Breast epithelium (tissue), 4 donors: Measurements from ENCODE around the gene AMPD1. TPM values are rescaled to one million over a fixed set of nuclear protein-coding genes. Genes with fewer than 3 reads are reported as not detected.

ENCODE experiments used
- DNase-seq, 2 donors: peaks; one replicate each; pipeline ENCODE4 v3.0.0-alpha.2; 2019; ENCODE audit warnings: low spot score in 2 of 2
- H3K27ac ChIP-seq, 2 donors: fragments of 200-600 bp; sonication (generic) in 1 of 2; one replicate each; pipeline ENCODE4 v1.5.1; 2016 to 2019; ENCODE audit warnings: mild to moderate bottlenecking in 1 of 2
- H3K27me3 ChIP-seq, 2 donors: fragments of 200-600 bp; sonication (generic) in 1 of 2; one replicate each; pipeline versions ENCODE4 v1.5.1 to v1.6.0; 2017 to 2019; ENCODE audit warnings: control low read depth in 1 of 2, mild to moderate bottlenecking in 1 of 2
- H3K36me3 ChIP-seq: fragments of 200-600 bp; one replicate; pipeline ENCODE4 v1.5.1; 2019
- H3K4me1 ChIP-seq, 2 donors: fragments of 200-600 bp; sonication (generic); one replicate each; pipeline ENCODE4 v1.5.1; 2016 to 2019; ENCODE audit warnings: control low read depth in 1 of 2
- H3K4me3 ChIP-seq, 3 donors: fragments of 200-600 bp; sonication (generic); 1 replicate in 2 of 3; 2 replicates in 1 of 3; pipeline ENCODE4 v1.5.1; 2016 to 2019; ENCODE audit warnings: mild to moderate bottlenecking in 3 of 3, moderate library complexity in 2 of 3
- H3K9me3 ChIP-seq, 2 donors: fragments of 200-600 bp; sonication (generic) in 1 of 2; one replicate each; pipeline ENCODE4 v1.5.1; 2016 to 2019; ENCODE audit warnings: control low read depth in 1 of 2
- CTCF ChIP-seq, 3 donors: fragments of 450-650 bp; IDR thresholded peaks; one replicate each; pipeline ENCODE4 v1.5.1; 2016 to 2017; ENCODE audit warnings: antibody characterized with exemption in 3 of 3, mild to moderate bottlenecking in 3 of 3, moderate library complexity in 3 of 3
- POLR2A ChIP-seq: fragments of 450-650 bp; IDR thresholded peaks from one replicate; pipeline ENCODE4 v1.6.1; 2016; ENCODE audit warnings: antibody characterized with exemption, mild to moderate bottlenecking, moderate library complexity
- POLR2AphosphoS5 ChIP-seq, 3 donors: sonication (generic); formaldehyde crosslinking; IDR thresholded peaks; one replicate each; pipeline ENCODE4 v1.6.1; 2017; ENCODE audit warnings: antibody characterized with exemption in 3 of 3
- intact Hi-C: fragments of 100-400 bp; cut with DNase I; formaldehyde crosslinking; loops from one replicate; pipeline ENCODE4 v1.15.1; 2023; ENCODE audit warnings: low total_unique reads
- total RNA-seq, 3 donors: library from RNA; depleted of rRNA; stranded (reverse); fragments of >200 nt; gene quantifications; one replicate each; pipeline ENCODE4 v1.1.0, GENCODE V29; 2016

AMPD1 gene
- total RNA-seq, 3 donors from 2014 or later, result 2.3 to 2.9 TPM; not detected in 1

GRCh38 chr1:114701931-114702330, 6.6 kb upstream of the AMPD1 start:
- intact Hi-C loops, result no loop called here
- Histone ChIP-seq H3K27me3 (no peaks in the 10 kb centered on the region), H3K27ac (no peak overlapping the region), H3K4me3 (no peak overlapping the region), H3K36me3 (no peaks in the 10 kb centered on the region), H3K9me3 (no peaks in the 10 kb centered on the region), H3K4me1 (no peaks in the 10 kb centered on the region)
- no peak for DNase-seq
- TF ChIP-seq POLR2A (no peak), POLR2AphosphoS5 (IDR thresholded peaks at IDR 0.05) (no peak), CTCF (IDR thresholded peaks at IDR 0.05) (no peak)

- H3K36me3 ChIP-seq, result no peaks in the 10 kb centered on the region
- DNase-seq, result no peak
- H3K27me3 ChIP-seq, result no peaks in the 10 kb centered on the region
- no peaks in the 10 kb centered on the region for H3K9me3 ChIP-seq
- no peak overlapping the region for H3K4me3 ChIP-seq
- no peak overlapping the region for H3K27ac ChIP-seq
- TF ChIP-seq POLR2AphosphoS5 (IDR thresholded peaks at IDR 0.05) (no peak), POLR2A (no peak), CTCF (IDR thresholded peaks at IDR 0.05) (no peak)
- intact Hi-C loops, result no loop called here
- H3K4me1 ChIP-seq, result no peaks in the 10 kb centered on the region
Measured at GRCh38 chr1:114700036-114700600, 4.8 kb upstream of the AMPD1 start.

- H3K36me3 ChIP-seq, result no peaks in the 10 kb centered on the region
- TF ChIP-seq CTCF (IDR thresholded peaks at IDR 0.05) (no peak), POLR2A (no peak), POLR2AphosphoS5 (IDR thresholded peaks at IDR 0.05) (no peak)
- H3K4me3 ChIP-seq, result no peak overlapping the region
- no peaks in the 10 kb centered on the region for H3K27me3 ChIP-seq
- intact Hi-C loops, result no loop called here
- DNase-seq, result no peak
- no peaks in the 10 kb centered on the region for H3K9me3 ChIP-seq
- H3K4me1 ChIP-seq, result no peaks in the 10 kb centered on the region
- no peak overlapping the region for H3K27ac ChIP-seq
Measured at GRCh38 chr1:114696810-114697209, 1.5 kb upstream of the AMPD1 start.

- Histone ChIP-seq H3K27me3 (no peaks in the 10 kb centered on the region), H3K27ac (no peak overlapping the region), H3K4me1 (no peaks in the 10 kb centered on the region), H3K36me3 (no peaks in the 10 kb centered on the region), H3K9me3 (no peaks in the 10 kb centered on the region), H3K4me3 (no peak overlapping the region)
- intact Hi-C loops, result no loop called here
- no peak for TF ChIP-seq POLR2AphosphoS5 (IDR thresholded peaks at IDR 0.05)
- TF ChIP-seq POLR2A, result no peak
- no peak for TF ChIP-seq CTCF (IDR thresholded peaks at IDR 0.05)
- no peak for DNase-seq
Measured at GRCh38 chr1:114694540-114695310, 621 bp downstream of the AMPD1 start.

- intact Hi-C loops, result no loop called here
- Histone ChIP-seq H3K4me3 (no peak overlapping the region), H3K36me3 (no peaks in the 10 kb centered on the region), H3K9me3 (no peaks in the 10 kb centered on the region), H3K4me1 (no peaks in the 10 kb centered on the region), H3K27ac (no peak overlapping the region), H3K27me3 (peaks cover 0 to 1% of the 10 kb centered on the region in 2 donors)
- no peak for TF ChIP-seq CTCF (IDR thresholded peaks at IDR 0.05)
- TF ChIP-seq POLR2A, result no peak
- TF ChIP-seq POLR2AphosphoS5 (IDR thresholded peaks at IDR 0.05), result no peak
- no peak for DNase-seq
Measured at GRCh38 chr1:114692947-114693346, 2.4 kb downstream of the AMPD1 start.
